ENCODE results near the gene ARHGAP15.
A peak's percentile ranks its signal among the peaks of the same experiment; 100 is the strongest.

ARHGAP15 gene

GRCh38 chr2:143732871-143733270, 603.7 kb downstream of the ARHGAP15 start:
- Mint-ChIP-seq H3K36me3 (ENCODE audit: low read depth) (peaks cover 20% of the 10 kb centered on the region), H3K9me3 (no peaks in the 10 kb centered on the region), H3K4me1 (ENCODE audit: low read depth) (peaks cover 19% of the 10 kb centered on the region), H3K27me3 (ENCODE audit: low read depth) (no peaks in the 10 kb centered on the region), H3K27ac (no peak overlapping the region), H3K4me3 (no peak overlapping the region)
- DNase-seq (ENCODE audit: low spot score), result no peak

DNA sequence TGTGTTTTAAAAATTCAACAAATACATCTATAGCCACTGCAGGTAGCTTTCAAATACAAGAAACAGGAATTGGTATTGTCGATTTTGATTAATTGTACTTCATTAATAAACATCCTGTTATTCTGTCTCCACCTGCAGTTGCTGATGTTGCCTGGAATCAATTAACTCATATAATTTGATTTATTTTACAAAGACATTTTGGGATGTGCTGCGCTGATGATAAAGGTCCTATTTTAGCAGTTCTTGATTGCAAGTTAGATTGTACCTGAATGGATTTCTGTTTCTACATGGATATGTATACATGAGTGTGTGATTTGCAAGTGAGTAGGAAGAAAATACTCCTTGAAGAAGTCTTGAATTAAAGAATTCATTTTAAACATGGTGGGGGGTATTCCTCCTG, 605.3 kb downstream of the ARHGAP15 start:
- H3K27me3 Mint-ChIP-seq (ENCODE audit: low read depth), result no peaks in the 10 kb centered on the region
- no peaks in the 10 kb centered on the region for H3K9me3 Mint-ChIP-seq
- H3K36me3 Mint-ChIP-seq (ENCODE audit: low read depth), result peaks cover 18% of the 10 kb centered on the region
- no peak overlapping the region for H3K27ac Mint-ChIP-seq
- no peak overlapping the region for H3K4me3 Mint-ChIP-seq
- H3K4me1 Mint-ChIP-seq (ENCODE audit: low read depth), result peaks cover 14% of the 10 kb centered on the region
- DNase-seq (ENCODE audit: low spot score), result no peak

- no peak overlapping the region for H3K27ac Mint-ChIP-seq
- DNase-seq (ENCODE audit: low spot score), result no peak
- H3K27me3 Mint-ChIP-seq (ENCODE audit: low read depth), result no peaks in the 10 kb centered on the region
- no peaks in the 10 kb centered on the region for H3K4me1 Mint-ChIP-seq (ENCODE audit: low read depth)
- no peaks in the 10 kb centered on the region for H3K9me3 Mint-ChIP-seq
- no peak overlapping the region for H3K4me3 Mint-ChIP-seq
- peaks cover 20% of the 10 kb centered on the region for H3K36me3 Mint-ChIP-seq (ENCODE audit: low read depth)
Observed at GRCh38 chr2:143736904-143737303, 607.7 kb downstream of the ARHGAP15 start.

DNA sequence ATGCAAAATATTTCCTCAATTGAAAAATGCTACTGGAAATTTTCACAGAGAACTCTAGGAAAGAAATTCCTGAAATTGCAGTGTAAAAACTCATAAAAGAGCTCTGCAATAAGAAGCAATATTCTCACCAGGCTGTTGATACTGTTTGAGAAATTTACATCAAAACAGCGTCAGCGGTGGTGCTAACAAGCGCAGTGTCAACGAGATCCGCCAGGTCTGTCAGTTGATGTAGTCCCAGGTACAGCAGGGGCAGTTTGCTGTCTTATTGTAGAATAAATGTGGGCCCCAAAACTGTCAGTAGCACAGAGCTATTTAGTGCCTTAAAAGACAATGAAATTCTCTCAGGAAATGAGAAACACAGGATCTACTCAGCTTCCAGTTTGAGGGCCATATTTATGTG, 611.2 kb downstream of the ARHGAP15 start:
- no peaks in the 10 kb centered on the region for H3K9me3 Mint-ChIP-seq
- H3K27ac Mint-ChIP-seq, result no peak overlapping the region
- no peaks in the 10 kb centered on the region for H3K4me1 Mint-ChIP-seq (ENCODE audit: low read depth)
- no peak overlapping the region for H3K4me3 Mint-ChIP-seq
- H3K27me3 Mint-ChIP-seq (ENCODE audit: low read depth), result no peaks in the 10 kb centered on the region
- peaks cover 19% of the 10 kb centered on the region for H3K36me3 Mint-ChIP-seq (ENCODE audit: low read depth)
- DNase-seq (ENCODE audit: low spot score), result no peak

DNA sequence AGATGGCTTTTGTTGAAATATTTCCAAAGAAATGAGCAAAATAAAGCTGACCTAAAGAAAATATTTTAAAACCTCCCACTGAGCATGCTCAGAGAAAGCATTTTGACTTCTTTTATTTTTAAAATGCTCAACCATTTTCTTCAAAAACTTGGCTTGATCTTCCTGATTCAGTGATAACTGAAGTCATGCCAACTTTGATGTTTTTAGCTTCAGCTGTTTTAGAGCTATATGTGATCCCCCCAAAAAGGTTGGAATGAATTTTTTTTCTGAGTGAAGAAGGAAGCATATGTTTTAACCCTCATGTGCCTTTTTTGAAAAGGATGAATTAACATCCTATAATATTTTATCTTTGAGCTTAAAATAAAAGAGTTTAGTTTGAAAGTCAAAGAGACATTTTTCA, 612.0 kb downstream of the ARHGAP15 start:
- DNase-seq (ENCODE audit: low spot score), result no peak
- Mint-ChIP-seq H3K4me1 (ENCODE audit: low read depth) (no peaks in the 10 kb centered on the region), H3K9me3 (no peaks in the 10 kb centered on the region), H3K27me3 (ENCODE audit: low read depth) (no peaks in the 10 kb centered on the region), H3K4me3 (no peak overlapping the region), H3K27ac (no peak overlapping the region), H3K36me3 (ENCODE audit: low read depth) (peaks cover 15% of the 10 kb centered on the region)

DNA sequence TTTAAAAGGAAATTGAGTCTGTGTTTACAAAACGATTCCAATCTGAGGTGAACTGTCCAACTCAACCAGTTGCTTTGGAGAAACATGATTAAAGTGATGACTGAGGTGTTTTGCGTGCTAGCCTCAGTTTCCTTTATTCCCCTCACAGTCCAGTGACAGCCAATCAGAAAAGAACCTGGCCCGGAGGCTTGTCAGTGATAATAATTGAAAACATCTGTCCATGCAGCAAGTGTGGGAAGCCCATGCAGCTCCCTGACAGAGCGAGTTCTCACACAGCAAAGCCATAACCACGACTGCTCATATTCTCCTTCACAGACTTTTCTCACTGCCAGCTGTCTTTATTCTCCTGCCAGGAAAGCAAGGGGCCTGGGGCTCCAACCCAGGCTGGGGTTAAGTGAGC, 613.4 kb downstream of the ARHGAP15 start:
- Mint-ChIP-seq H3K4me3 (no peak overlapping the region), H3K36me3 (ENCODE audit: low read depth) (peaks cover 15% of the 10 kb centered on the region), H3K9me3 (no peaks in the 10 kb centered on the region), H3K27ac (no peak overlapping the region), H3K27me3 (ENCODE audit: low read depth) (no peaks in the 10 kb centered on the region), H3K4me1 (ENCODE audit: low read depth) (no peaks in the 10 kb centered on the region)
- no peak for DNase-seq (ENCODE audit: low spot score)

DNA sequence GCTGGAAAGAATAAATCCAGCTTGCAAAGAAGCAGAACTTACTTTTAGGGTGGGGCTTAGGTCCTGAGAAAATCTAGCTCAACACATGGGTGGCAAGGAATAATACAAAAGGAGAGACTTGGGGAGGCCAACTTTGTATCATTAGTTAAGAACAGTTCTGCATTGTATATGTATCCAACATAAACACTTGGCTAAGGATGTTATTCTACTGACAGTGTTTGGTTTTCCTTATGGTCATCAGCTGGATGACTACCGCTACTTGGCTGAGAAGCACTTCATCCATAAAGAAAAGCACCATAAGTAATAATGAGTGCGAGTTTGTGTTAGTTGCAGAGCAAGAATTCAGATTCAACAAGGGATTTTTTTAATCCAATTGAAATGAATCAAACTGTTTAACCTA, 614.9 kb downstream of the ARHGAP15 start:
- Mint-ChIP-seq H3K27ac (no peak overlapping the region), H3K4me1 (ENCODE audit: low read depth) (no peaks in the 10 kb centered on the region), H3K36me3 (ENCODE audit: low read depth) (peaks cover 12% of the 10 kb centered on the region)

DNA sequence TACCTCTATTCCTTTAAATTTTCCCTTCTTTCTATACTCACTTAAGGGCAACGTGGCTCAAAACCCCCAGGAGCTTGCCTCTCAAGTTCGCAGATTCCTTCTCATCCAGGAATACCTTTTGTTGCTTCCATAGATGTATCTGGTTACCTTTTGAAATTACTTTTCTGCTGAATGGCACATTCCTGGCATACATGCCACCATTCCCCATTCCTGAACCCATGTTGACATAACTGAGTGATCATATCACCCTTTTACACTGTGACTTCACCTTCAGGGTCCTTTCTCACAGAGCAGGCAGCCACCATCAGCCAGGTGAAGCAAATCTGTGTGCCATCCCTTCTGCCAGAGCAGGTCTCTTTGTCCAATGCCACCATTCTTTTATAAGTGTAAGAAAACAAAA, 615.8 kb downstream of the ARHGAP15 start:
- no peaks in the 10 kb centered on the region for H3K9me3 Mint-ChIP-seq
- H3K27me3 Mint-ChIP-seq (ENCODE audit: low read depth), result no peaks in the 10 kb centered on the region
- peaks cover 14% of the 10 kb centered on the region for H3K36me3 Mint-ChIP-seq (ENCODE audit: low read depth)
- no peaks in the 10 kb centered on the region for H3K4me1 Mint-ChIP-seq (ENCODE audit: low read depth)
- no peak overlapping the region for H3K4me3 Mint-ChIP-seq
- no peak for DNase-seq (ENCODE audit: low spot score)
- H3K27ac Mint-ChIP-seq, result no peak overlapping the region

More for the DNA sequence above, 614.9 kb downstream of the ARHGAP15 start:
- no peaks in the 10 kb centered on the region for H3K27me3 Mint-ChIP-seq (ENCODE audit: low read depth)
- DNase-seq (ENCODE audit: low spot score), result no peak
- H3K4me3 Mint-ChIP-seq, result no peak overlapping the region
- no peaks in the 10 kb centered on the region for H3K9me3 Mint-ChIP-seq

DNA sequence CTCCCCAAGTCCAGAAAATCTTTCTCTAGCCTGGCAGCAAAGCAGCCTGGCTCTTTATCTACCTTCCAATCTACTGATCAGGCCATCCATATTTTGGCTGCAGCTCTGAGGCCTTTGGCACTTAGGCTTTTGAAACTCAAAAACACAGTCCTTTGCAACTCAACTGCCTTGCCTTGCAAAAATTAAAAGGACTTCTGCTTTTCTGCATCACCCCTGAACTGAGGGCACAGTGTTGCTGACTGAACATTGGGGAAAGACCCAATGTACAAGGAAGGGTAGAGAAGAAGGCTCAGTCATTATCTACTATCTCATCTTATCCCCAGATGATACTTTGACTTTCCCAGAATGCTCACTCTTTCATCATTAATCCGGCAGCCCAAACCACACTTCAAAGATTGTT, 625.5 kb downstream of the ARHGAP15 start:
- H3K27ac Mint-ChIP-seq, result no peak overlapping the region
- no peak overlapping the region for H3K4me3 Mint-ChIP-seq
- peaks cover 9% of the 10 kb centered on the region for H3K36me3 Mint-ChIP-seq (ENCODE audit: low read depth)
- no peaks in the 10 kb centered on the region for H3K4me1 Mint-ChIP-seq (ENCODE audit: low read depth)
- H3K27me3 Mint-ChIP-seq (ENCODE audit: low read depth), result no peaks in the 10 kb centered on the region
- DNase-seq (ENCODE audit: low spot score), result no peak
- no peaks in the 10 kb centered on the region for H3K9me3 Mint-ChIP-seq

- no peaks in the 10 kb centered on the region for H3K27me3 Mint-ChIP-seq (ENCODE audit: low read depth)
- H3K4me3 Mint-ChIP-seq, result no peak overlapping the region
- no peak for DNase-seq (ENCODE audit: low spot score)
- H3K9me3 Mint-ChIP-seq, result no peaks in the 10 kb centered on the region
- peaks cover 2% of the 10 kb centered on the region for H3K36me3 Mint-ChIP-seq (ENCODE audit: low read depth)
- no peaks in the 10 kb centered on the region for H3K4me1 Mint-ChIP-seq (ENCODE audit: low read depth)
- no peak overlapping the region for H3K27ac Mint-ChIP-seq
Observed at GRCh38 chr2:143758629-143759330, 629.6 kb downstream of the ARHGAP15 start.

GRCh38 chr2:143759455-143759854, 630.2 kb downstream of the ARHGAP15 start:
- Mint-ChIP-seq H3K27me3 (ENCODE audit: low read depth) (no peaks in the 10 kb centered on the region), H3K9me3 (no peaks in the 10 kb centered on the region), H3K27ac (peak overlapping the region; percentile 7), H3K36me3 (ENCODE audit: low read depth) (peaks cover 2% of the 10 kb centered on the region), H3K4me1 (ENCODE audit: low read depth) (no peaks in the 10 kb centered on the region), H3K4me3 (no peak overlapping the region)
- no peak for DNase-seq (ENCODE audit: low spot score)

GRCh38 chr2:143762176-143762928, 633.1 kb downstream of the ARHGAP15 start:
- DNase-seq (ENCODE audit: low spot score), result no peak
- no peaks in the 10 kb centered on the region for H3K27me3 Mint-ChIP-seq (ENCODE audit: low read depth)
- H3K9me3 Mint-ChIP-seq, result no peaks in the 10 kb centered on the region
- no peak overlapping the region for H3K27ac Mint-ChIP-seq
- H3K36me3 Mint-ChIP-seq (ENCODE audit: low read depth), result peaks cover 9% of the 10 kb centered on the region
- H3K4me1 Mint-ChIP-seq (ENCODE audit: low read depth), result no peaks in the 10 kb centered on the region
- no peak overlapping the region for H3K4me3 Mint-ChIP-seq

- no peaks in the 10 kb centered on the region for H3K9me3 Mint-ChIP-seq
- H3K36me3 Mint-ChIP-seq (ENCODE audit: low read depth), result peaks cover 24% of the 10 kb centered on the region
- no peaks in the 10 kb centered on the region for H3K27me3 Mint-ChIP-seq (ENCODE audit: low read depth)
- H3K4me1 Mint-ChIP-seq (ENCODE audit: low read depth), result no peaks in the 10 kb centered on the region
- H3K27ac Mint-ChIP-seq, result no peak overlapping the region
- H3K4me3 Mint-ChIP-seq, result no peak overlapping the region
- DNase-seq (ENCODE audit: low spot score), result no peak
Observed at GRCh38 chr2:143764261-143764660, 635.0 kb downstream of the ARHGAP15 start.

DNA sequence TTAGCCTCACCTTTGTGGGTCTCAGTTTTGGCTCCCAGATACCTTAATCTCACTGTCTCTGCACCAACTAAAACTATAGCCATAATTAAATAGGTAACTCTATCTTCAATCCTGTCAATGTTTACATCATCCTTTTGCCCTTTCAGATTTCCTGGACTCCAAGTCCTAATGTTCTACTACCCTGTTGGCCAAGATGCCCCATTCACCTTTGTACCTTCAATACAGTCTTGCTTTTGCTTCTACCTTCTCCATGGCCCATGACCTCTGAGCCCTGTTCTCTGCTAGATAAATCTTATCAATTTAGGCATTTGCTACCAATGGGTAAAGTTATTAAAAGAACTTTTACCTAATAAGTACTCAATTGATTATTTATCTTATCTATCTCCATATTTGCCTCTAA, 635.5 kb downstream of the ARHGAP15 start:
- H3K36me3 Mint-ChIP-seq (ENCODE audit: low read depth), result peaks cover 26% of the 10 kb centered on the region
- H3K4me3 Mint-ChIP-seq, result no peak overlapping the region
- H3K27me3 Mint-ChIP-seq (ENCODE audit: low read depth), result no peaks in the 10 kb centered on the region
- DNase-seq (ENCODE audit: low spot score), result no peak
- H3K27ac Mint-ChIP-seq, result no peak overlapping the region
- no peaks in the 10 kb centered on the region for H3K9me3 Mint-ChIP-seq
- no peaks in the 10 kb centered on the region for H3K4me1 Mint-ChIP-seq (ENCODE audit: low read depth)
